ENCODE data around the gene HOMER2.

The HOMER2 gene

DNA sequence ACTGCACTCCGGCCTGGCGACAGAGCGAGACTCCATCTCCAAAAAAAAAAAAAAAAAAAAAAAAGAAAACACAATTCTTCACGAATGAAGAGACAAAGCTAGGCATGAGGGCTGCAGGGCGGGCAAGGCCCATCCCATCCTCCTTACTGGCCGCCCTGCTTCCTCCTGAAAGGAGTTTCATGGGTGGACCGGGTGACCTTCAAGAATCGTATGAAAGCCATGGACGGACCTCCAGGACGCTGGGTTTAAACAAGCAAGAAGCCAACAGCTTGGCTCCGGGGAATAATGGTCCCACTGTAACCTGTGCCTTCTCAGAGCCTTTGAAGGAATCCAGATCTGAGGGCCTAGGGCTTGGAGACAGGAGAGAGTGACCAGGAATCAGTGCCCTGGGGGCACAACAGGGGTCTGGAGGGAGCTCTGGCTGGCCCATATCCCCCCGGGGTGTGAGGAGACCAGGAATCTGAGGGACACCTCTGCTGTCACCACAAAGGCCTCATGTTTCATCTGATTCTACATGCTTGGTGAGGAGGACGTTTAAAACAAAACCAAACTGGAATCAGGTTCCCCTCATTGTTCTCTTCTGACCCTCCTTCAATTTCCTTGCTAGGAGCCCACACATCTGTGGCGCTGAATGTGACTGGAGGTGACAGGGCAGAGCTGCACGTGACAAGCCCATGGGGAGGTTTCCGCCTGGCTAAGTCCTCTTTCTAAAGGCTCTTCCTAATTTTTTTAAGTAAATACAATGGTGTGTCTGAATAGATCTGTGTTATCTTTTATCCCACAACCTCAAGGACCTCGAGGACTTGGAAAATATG is 97.0 kb downstream of the HOMER2 start:
- DNase-seq, result no peak

DNA sequence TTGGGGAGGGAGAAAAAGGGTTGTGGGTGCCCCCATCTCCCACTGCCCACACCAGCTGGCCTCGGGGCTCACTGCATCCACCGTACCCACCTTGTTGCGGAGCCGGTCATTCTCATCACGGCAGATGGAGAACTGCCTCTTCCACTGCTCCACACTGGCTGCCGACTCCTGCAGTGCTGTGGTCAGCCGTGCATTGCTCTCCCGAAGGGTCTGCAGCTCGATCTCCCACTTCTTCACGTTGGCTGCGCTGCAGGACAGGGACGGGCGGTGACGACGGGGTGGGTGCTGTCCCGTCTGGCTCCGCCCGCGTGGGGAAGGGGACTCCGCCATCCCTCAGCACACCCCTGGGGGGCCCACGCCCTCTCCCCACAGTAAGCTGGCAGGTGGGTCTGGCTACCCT is 98.0 kb downstream of the HOMER2 start:
- no peak for DNase-seq

DNA sequence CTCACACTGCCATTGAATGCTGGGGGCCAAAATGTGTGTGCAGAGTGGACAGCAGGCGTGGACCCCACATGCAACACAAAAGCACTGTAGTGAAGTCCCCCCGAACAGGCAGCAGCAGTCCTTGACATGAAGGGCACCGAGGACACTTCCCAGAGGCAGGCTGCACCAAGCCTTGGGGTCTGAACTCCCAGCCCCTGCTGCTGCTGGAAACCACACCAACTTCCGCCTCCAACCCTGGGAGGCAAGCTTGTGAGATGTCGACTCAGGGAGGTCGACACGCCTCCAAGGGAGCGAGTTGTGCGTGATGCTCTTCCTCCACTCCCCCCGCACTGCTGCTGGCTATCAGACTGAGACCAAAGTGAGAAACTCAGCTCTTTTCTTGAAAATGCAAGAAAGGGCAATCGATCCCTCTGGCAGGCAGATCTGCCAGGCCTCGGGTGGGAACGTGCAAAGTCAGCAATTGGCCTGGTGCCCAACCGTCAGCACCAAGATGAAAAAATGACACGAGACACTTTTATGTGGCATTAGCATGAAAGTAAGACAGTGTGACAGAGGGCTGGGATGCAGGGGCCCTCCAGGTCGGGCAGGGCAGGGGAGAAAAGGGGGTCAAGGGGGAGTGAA is 99.5 kb downstream of the HOMER2 start:
- peak; percentile 2 for DNase-seq

DNA sequence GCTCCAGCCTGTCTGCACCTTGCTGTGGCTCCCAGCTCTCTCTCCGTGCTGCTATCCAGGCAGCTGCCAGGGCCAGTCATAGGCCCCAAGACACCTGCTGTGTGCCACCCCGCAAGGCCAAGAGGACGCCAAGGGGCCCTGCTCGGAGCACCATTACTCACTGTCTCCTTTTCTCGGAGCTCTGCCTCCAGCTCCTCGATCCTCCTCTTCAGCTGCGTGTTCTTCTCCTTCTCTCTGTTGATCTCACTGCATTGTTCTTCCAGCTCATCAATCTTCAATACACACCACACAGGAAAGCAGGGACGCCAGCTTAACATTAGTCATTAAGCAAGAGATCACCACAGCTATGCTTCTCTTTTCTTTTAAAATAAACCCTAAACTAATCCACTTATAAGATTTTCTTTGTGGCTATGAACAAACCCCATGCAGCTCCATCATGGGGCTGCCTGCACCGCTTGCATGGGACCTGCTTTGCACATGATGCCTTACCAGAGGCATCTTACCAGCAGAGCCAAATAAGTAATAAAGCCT is 100.5 kb downstream of the HOMER2 start:
- DNase-seq, result no peak

DNA sequence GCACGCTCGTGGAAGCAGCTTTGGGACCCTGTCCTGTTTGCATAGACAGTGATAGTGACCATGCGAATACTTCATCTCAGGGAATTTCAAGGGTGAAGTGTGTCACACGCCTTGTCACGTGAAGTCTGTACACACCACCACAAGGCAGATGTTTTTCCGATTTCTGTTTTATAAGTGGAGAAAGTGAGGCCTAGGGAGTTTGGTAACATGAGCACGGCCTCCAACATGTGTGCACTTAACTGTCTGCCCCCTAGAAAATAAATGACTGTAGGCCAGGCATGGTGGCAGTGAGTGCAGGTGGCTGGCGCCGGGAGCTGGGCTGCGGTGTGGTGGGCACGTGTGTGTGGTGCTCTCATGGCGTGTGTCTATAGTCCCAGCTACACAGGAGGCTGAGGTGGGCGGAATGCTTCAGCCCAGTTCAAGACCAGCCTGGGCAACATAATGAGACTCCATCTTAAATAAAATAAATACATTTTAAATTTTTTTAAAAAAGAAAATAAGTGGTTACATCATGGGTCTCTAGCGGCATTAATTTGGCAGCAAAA is 101.1 kb downstream of the HOMER2 start:
- no peak for DNase-seq

DNA sequence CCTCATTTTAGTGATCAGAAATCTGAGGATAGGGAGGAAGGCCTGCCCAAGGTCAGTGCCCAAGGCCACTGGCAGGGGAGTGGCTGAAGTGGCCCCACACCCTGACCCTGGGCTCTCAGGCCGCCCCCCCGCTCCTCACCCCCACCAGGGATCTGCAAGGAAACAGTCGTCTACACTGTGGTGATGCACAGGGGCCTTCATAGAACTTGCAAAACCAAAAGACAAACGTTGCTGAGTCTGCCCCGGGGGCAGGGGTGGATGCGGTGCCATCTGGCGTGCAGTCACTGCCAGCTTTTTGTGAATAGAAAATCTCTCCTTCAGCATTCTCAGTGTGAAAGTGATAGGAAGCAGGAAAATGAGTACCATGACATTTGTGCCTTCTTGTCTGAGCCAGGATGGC is 101.8 kb downstream of the HOMER2 start:
- peak; percentile 56 for DNase-seq

DNA sequence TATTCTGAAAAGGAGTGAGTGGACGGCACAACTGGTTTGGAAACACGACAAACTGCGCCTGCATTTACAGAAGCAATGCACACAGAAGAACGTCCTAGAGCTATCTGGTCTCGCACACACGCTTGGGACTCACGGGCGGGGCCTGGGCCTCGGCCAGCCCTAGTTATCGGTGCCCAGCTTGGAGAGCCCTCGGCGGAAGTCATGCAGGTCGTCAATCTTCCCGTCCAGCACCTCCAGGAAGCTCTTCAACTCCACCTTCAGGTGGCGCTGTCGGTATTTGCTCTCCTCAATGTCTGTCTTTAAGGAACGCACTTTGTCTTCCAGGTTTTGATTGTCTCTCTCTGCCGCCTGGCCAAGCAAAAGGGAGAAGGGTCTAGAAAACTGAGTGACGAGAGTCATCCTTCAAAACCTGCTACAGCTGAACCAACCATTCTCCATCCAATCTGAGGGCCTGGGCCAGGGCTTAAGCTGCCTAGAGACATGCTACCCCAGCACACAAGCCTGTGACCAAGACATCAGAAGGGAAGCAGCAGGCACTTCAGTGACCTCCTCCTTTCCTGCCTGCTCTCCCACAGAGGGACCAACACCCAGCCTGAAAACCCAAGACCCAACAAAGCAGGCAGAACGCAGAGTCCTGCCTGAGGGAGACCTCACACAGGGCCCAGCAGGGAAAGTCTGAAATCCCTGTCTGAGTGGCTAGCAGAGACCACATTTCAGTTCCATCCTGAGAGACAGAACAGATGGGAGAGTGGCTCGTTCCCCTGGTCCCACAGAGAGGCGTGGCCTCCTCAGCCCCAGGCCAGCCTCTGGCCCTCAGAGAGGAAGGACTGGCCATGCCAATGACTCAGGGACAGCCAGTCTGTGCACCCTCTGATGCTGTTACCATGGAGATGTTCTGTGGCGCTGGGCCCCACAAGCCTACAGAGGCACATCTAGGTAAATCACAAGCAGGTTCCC is 102.7 kb downstream of the HOMER2 start:
- no peak for DNase-seq

DNA sequence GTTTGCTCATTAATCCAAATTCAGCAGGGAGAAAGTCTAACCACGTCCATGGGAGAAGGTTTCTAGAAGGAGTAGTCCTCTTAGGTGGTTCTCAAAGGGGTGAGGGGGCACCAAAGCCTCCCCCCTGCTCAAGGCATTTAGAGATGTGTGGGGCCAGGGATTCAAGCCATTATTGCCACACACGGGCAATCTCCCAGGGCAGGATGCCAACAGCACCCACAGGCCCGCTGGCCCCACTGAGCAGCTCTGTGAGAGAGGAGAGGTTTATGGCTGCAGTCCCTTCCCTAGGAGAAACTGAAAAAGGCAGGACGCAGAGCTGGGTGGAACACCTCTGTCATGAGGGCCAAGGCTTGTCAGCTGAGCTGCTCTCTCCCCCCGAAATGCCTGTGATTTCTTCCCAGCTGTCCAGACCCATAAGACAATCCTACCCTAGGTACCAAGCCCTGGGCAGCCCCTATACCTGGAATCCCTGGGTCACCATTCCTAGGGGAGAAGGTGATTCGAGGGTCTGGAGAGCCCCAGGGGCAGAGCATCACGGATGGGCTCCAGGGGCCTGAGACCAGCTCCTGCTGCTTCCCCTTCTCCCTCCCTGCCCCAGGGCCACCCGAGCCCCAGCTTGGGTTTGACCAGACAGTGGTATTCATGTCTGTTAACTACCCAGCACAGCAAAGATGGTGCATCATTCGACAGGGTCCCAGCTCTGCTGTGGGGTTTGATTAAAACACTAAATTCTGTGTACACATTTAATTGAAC is 104.1 kb downstream of the HOMER2 start:
- DNase-seq, result no peak

DNA sequence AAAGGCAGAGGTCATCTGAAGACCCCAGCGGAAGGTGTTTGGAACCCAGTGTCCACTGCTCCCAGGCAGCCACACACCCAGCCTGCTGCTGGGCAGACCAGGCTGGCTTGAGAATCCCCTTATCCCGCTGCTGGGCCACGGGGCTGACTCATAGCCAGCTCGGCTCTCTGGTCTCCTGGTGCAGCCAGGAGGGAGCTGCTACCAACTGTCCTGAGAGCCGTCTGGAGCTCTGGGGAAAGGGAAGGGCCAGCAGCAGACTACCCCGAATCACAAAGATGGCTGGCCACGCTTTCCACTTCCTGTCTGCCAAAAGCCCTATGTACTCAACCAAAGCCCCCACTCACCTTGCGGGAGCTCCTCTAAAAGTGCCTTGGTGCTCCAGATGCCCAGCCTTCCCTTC is 104.8 kb downstream of the HOMER2 start:
- DNase-seq, result no peak

DNA sequence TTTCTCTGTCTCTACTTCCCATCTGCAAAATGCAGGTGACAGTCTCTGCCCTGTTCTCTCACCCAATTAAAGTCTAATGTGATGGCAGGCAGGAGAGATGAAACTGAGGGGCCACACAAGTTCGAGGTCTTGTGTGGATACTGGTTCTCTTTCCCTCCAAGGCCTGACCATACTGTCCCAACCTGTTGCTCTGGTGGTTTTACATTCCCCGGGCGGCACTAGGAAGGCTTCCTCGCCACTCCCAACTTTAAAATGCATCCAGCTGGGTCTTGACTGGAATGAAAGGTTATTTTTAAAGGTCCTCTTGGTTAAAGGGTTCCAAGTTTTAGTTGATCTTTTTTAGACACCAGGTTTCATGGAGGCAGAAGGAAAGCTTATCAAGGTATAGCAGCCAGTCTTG is 105.9 kb downstream of the HOMER2 start:
- no peak for DNase-seq

DNA sequence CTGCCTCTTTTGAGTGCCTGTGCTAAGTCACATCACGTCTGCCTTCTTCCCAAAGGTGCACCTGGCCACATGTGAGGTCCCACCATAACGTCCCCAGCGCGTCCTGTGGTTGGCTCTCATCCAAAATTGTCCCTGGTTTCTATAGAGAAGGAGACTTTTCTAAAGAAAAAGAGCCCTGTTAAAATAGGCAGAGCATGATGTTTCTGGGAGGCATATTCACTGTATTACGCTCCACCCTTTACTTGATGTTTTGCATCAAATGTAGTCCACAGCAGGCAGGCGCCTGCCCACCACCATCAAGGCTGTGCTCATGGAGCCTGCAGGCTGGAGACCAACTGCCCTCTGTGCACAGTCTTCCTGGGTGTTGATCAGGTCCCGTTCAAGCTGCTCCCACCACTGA is 106.8 kb downstream of the HOMER2 start:
- no peak for DNase-seq

DNA sequence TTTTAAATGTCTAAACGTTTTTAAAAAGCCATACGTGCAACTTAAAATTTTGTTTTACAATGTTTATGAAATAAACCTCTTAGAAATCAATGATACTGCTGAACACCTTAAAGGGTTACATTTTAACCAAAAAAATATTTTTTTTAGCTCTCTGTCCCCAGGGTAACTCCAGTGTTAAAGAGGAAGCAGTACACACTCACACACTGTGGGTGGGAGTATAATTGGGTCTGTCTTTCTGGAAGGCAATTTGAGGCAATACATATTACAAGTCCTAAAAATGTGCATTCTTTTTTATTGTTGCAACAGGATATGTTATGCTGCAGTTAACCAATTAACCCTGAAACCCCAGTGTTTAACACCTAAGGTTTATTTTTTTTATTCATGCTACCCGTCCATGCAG is 109.0 kb downstream of the HOMER2 start:
- no peak for DNase-seq

DNA sequence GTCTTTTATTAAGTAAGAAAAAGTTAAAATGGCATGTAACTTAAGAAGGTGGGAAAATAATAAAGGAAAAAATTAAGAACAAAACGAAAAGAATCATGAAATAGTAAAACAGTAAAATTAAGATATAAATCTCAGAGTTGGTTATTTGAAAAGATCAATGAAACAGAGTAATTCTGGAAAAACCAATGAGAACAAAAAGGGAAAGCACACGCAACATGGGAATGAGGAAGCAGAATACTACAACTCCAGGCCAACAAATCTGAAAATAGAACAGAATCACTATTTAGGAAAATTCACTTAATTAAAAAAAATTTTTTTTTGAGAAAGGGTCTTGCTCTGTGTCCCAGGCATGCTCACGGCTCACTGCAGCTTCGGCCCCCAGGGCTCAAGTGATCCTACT is 112.4 kb downstream of the HOMER2 start:
- no peak for DNase-seq

DNA sequence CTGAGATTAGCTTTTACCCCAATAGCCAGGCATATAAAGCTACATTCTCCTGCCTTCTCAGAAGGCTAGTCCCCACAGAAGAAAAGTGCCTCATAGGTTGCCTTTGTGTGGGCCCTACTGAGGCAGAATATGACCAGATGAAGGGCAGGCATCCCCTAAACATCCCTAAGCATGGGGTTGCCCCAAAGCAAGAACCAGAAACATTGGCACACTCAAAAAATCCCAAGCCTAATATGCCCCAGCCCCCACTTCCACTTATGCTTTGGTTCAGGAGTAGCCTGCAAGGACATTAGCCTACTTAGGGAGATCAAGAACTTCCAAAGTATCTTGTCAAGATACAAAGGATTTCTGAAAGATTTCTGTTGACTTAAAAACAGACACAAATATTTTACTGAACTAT is 113.4 kb downstream of the HOMER2 start:
- DNase-seq, result no peak

DNA sequence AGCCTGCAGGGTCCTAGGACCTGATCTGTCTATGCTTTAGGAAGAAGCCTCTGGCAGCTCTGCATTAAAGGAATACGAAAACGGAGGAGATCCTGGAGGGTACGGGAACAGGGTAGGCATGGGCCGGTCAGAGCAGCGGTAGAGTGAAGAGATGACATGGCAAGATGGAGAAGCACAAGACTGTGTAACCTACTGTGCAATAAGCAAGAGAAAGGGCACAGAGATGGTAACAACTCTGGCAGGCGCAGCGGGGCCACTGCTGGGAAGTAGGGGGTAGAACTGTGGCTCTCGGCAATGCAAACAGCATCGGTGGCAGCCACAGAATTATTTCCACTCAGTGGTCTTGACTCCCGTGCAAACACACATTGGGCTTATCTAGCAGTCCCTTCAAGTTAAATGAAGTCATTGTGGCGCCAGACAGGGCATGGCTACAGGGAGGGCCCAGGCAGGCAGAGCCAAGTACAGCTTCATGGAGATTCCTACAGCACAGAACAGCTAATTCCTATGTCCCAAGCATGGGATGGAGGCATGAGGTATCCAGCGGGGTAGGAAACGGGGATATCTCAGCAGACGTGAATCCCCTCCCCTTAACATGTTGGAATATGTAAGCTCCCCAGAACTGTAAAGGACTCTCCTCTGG is 114.3 kb downstream of the HOMER2 start:
- no peak for DNase-seq

DNA sequence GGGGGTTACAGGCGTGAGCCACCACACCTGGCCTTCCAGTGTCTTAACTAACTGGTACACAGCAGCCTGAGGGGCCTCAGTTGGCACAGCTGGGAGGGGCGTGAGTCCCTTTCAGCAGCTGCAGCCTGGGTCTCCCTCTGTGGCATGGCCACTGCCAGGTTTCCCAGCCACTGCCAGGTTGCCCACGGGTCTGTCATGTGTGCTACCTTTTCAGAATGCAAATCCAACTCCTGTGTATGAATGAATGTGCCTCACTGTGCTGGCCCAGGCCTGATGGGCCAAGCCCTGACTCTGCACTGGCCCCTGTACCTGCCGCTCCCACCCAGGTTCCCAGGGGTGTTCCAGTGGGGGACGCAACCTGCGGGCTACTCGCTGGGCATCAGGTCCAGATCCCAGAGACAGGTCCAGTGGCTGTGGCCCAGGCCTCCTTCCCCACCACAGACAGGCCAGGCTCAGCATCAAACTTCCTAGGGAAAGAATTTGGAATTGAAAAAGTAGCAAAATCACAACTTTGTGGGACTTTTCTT is 117.1 kb downstream of the HOMER2 start:
- no peak for DNase-seq

DNA sequence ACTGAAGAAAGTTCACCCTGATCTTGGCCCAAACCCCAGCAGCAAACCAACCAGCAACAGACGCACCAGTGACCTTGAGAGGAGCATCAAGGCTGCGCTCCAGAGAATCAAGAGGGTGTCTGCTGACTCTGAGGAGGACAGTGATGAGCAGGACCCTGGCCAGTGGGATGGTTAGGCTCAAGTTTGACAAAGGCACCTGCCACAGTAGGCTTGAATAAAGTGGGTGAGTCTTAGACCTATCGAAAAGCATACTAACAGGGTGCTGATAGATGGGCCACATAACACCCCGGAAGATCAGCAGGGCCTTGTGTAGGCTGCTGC is 119.2 kb downstream of the HOMER2 start:
- DNase-seq, result no peak

DNA sequence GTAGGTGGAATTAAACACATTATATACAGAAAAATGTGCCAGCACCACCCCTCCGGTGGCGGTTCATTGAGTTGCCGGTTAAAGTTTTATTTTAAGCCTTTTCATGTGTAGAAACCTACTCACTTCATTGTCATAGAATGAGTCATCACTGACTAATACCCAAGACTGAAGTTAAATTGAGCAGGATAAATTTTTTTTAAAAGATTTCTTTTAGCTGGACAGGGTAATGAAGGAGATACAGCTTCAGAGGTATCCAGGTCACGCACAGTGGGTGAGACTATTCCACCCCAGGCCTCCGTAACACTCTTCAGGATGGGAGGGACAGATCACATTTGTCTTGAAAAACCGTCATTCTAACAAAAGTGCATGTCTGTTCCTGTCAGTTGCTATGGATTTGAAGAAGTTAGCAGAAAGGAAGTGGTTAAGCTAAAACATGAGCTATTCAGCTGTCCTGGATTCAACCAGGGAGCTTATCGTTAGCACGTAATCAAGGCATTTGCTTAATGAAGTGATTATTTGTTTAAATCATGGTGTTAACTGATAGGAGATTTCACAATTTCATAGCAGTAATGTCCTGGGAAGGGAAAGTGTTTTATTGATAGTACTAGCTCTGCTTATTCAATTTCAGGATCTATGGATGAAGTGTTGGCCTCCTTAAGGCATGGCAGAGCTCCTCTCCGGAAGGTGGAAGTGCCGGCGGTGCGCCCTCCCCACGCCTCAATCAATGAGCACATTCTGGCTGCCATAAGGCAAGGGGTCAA is 119.7 kb downstream of the HOMER2 start:
- no peak for DNase-seq

DNA sequence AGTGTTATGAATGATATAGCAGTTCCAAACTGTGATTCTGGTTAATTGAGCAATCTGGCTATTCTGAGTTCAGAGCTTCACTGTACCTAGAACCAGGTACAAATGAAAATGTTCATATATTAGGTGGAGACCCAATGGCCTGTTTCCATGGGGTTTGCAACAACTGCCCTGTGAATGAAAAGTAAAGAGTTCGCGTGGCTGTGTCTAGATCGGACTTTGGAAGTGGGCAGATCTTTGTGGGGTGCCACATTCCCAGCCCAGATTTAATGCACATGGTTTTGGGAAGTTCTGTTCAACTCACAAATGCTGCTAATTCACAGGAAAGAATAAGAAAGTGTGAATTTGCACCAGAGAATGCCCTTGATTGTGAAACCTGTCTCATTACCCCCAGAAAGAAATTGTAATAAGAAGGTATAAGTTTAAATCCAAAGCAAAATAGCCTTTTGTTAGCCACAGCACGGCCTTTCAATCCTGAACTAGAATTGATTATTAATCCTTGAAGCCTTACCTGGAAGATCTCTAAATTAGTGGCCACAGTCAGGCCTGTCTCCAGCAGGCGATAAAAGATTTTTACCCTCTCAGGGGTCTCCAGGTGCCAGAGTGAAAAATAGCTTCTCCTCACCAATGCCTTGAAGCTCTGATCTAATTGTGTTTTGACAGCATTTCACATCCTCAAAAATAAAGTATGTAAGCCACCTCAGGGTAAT is 120.5 kb downstream of the HOMER2 start:
- no peak for DNase-seq
